Liver (tissue), 3 donors: Measurements from ENCODE around the gene TNFRSF11A.

Experiments
- CTCF ChIP-seq: fragments of 150-350 bp; IDR thresholded peaks from 2 replicates; pipeline ENCODE4 v1.5.1; 2017; ENCODE audit warnings: improper control_type of control experiment, low read depth, low read length; ENCODE audit not compliant: missing input control
- EGR1 ChIP-seq, 2 donors: IDR thresholded peaks; 2 replicates each; pipeline ENCODE4 v1.6.1; 2016 to 2018; ENCODE audit warnings: antibody characterized with exemption in 2 of 2, low read depth in 2 of 2
- FOXA2 ChIP-seq: IDR thresholded peaks from 2 replicates; pipeline ENCODE4 v1.6.1; 2016; ENCODE audit warnings: antibody characterized with exemption
- JUND ChIP-seq, 2 donors: IDR thresholded peaks; 2 replicates each; pipeline ENCODE4 v1.6.1; 2016; ENCODE audit warnings: antibody characterized with exemption in 2 of 2
- MAX ChIP-seq: IDR thresholded peaks from 2 replicates; pipeline ENCODE4 v1.6.1; 2016; ENCODE audit warnings: antibody characterized with exemption
- RAD21 ChIP-seq, 2 donors: IDR thresholded peaks; 2 replicates each; pipeline ENCODE4 v1.6.1; 2016; ENCODE audit warnings: antibody characterized with exemption in 2 of 2, mild to moderate bottlenecking in 2 of 2
- REST ChIP-seq: IDR thresholded peaks from 2 replicates; pipeline ENCODE4 v1.6.1; 2016; ENCODE audit warnings: antibody characterized with exemption, mild to moderate bottlenecking
- SP1 ChIP-seq: IDR thresholded peaks from 2 replicates; pipeline ENCODE4 v1.6.1; 2018; ENCODE audit warnings: antibody characterized with exemption, mild to moderate bottlenecking
- TAF1 ChIP-seq: conservative IDR thresholded peaks from 2 replicates; pipeline ENCODE4 v1.6.1; 2016; ENCODE audit warnings: antibody characterized with exemption, mild to moderate bottlenecking
- ZBTB33 ChIP-seq: IDR thresholded peaks from 2 replicates; pipeline ENCODE4 v1.6.1; 2016; ENCODE audit warnings: antibody characterized with exemption
- donor health status: healthy.
- donor health status: healthy.

GRCh38 chr18:62341473-62341872 lies 16.4 kb downstream of the TNFRSF11A start:
- no peak for TF ChIP-seq SP1
- TF ChIP-seq MAX, result no peak
- no peak for TF ChIP-seq TAF1
- no peak for TF ChIP-seq CTCF
- TF ChIP-seq REST, result no peak
- TF ChIP-seq EGR1 (IDR thresholded peaks at IDR 0.05; ENCODE audit: low read depth in 2 of 2), result no peak
- no peak for TF ChIP-seq RAD21 (IDR thresholded peaks at IDR 0.05)
- no peak for TF ChIP-seq ZBTB33
- no peak for TF ChIP-seq FOXA2
- no peak for TF ChIP-seq JUND (IDR thresholded peaks at IDR 0.05)
